Neural cell (in vitro differentiated cells): Measurements from ENCODE around the gene UBE2V1.
A peak's percentile ranks its signal among the peaks of the same experiment; 100 is the strongest.

Source experiments
- CTCF ChIP-seq: fragments of 450-650 bp; IDR thresholded peaks from 2 replicates; pipeline ENCODE4 v1.5.1; 2014; ENCODE audit warnings: antibody characterized with exemption, mild to moderate bottlenecking, moderate library complexity; ENCODE audit not compliant: poor library complexity, severe bottlenecking
- EP300 ChIP-seq: fragments of 450-650 bp; conservative IDR thresholded peaks from 2 replicates; pipeline ENCODE4 v1.6.1; 2014; ENCODE audit warnings: antibody characterized with exemption, mild to moderate bottlenecking, moderate library complexity; ENCODE audit not compliant: poor library complexity, severe bottlenecking
- EZH2 ChIP-seq: fragments of 200-600, 300-800 bp; shearing (Covaris generic), sonication (generic); IDR thresholded peaks from 2 replicates; pipeline ENCODE4 v1.6.1; 2014; ENCODE audit warnings: antibody characterized with exemption, low read length, borderline replicate concordance, mild to moderate bottlenecking; ENCODE audit not compliant: insufficient read depth, poor library complexity, severe bottlenecking
- MXI1 ChIP-seq: fragments of 450-650 bp; conservative IDR thresholded peaks from 2 replicates; pipeline ENCODE4 v1.6.1; 2014; ENCODE audit warnings: antibody characterized with exemption, mild to moderate bottlenecking; ENCODE audit not compliant: poor library complexity, severe bottlenecking
- POLR2AphosphoS5 ChIP-seq: IDR thresholded peaks from 2 replicates; pipeline ENCODE4 v1.6.1; 2012
- RAD21 ChIP-seq: fragments of 450-650 bp; conservative IDR thresholded peaks from 2 replicates; pipeline ENCODE4 v1.6.1; 2014; ENCODE audit warnings: antibody characterized with exemption, mild to moderate bottlenecking, moderate library complexity
- SMC3 ChIP-seq: fragments of 450-650 bp; conservative IDR thresholded peaks from 2 replicates; pipeline ENCODE4 v1.6.1; 2014; ENCODE audit warnings: antibody characterized with exemption, mild to moderate bottlenecking, moderate library complexity; ENCODE audit not compliant: poor library complexity
- TF ChIP-seq, protein P1 (sequence below): IDR thresholded peaks from 2 replicates; pipeline ENCODE4 v1.6.1; 2012; ENCODE audit warnings: borderline replicate concordance

DNA sequence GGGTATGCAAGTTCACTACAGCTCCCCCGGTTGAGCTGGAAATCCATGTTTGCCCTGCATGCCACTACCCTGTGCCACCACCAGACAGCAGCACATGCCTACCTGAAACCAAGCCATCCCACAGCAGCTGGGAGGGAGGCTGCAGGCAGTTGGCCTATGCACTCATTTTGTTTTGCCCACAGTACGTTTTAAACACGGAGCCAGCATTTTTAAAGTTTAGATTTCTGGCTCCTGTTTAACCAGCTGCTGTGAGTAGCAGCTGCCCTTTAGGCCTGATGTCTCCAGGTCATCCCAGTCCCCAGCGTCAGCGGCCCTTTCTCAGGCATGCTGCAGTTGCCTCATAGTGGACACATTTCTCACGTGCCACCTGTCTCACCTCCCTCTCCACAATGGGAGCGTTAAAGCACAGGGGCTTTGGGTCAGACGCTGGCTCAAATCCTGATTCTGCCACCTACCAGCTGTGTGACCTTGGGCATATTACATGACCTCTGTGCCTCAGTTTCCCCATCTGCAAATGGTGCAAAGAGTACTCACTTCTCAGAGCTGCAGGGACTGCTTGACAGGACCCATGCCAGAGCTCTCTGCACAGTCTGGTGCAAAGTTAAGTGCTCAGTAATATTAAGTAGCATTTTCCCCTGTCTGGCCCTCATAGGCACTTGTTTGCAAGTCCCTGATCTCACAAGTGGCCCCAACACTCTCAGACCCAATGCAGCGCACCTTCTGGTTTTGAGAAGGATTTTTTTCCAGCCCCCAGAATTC lies 8.2 kb upstream of the UBE2V1 start:
- TF ChIP-seq EZH2 (no peak), POLR2AphosphoS5 (no peak), SMC3 (peak; percentile 48), CTCF (peak; percentile 54), EP300 (no peak), RAD21 (peak; percentile 47), MXI1 (no peak)
- TF ChIP-seq, protein P1, sequence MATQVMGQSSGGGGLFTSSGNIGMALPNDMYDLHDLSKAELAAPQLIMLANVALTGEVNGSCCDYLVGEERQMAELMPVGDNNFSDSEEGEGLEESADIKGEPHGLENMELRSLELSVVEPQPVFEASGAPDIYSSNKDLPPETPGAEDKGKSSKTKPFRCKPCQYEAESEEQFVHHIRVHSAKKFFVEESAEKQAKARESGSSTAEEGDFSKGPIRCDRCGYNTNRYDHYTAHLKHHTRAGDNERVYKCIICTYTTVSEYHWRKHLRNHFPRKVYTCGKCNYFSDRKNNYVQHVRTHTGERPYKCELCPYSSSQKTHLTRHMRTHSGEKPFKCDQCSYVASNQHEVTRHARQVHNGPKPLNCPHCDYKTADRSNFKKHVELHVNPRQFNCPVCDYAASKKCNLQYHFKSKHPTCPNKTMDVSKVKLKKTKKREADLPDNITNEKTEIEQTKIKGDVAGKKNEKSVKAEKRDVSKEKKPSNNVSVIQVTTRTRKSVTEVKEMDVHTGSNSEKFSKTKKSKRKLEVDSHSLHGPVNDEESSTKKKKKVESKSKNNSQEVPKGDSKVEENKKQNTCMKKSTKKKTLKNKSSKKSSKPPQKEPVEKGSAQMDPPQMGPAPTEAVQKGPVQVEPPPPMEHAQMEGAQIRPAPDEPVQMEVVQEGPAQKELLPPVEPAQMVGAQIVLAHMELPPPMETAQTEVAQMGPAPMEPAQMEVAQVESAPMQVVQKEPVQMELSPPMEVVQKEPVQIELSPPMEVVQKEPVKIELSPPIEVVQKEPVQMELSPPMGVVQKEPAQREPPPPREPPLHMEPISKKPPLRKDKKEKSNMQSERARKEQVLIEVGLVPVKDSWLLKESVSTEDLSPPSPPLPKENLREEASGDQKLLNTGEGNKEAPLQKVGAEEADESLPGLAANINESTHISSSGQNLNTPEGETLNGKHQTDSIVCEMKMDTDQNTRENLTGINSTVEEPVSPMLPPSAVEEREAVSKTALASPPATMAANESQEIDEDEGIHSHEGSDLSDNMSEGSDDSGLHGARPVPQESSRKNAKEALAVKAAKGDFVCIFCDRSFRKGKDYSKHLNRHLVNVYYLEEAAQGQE, result no peak
